ENCODE data around the gene KRT81.
"Not testable (repeated sequence)": the region's sequence is repeated elsewhere in the genome, so short reads cannot be mapped to it uniquely, and the experiment has no call there.

Gene KRT81

DNA sequence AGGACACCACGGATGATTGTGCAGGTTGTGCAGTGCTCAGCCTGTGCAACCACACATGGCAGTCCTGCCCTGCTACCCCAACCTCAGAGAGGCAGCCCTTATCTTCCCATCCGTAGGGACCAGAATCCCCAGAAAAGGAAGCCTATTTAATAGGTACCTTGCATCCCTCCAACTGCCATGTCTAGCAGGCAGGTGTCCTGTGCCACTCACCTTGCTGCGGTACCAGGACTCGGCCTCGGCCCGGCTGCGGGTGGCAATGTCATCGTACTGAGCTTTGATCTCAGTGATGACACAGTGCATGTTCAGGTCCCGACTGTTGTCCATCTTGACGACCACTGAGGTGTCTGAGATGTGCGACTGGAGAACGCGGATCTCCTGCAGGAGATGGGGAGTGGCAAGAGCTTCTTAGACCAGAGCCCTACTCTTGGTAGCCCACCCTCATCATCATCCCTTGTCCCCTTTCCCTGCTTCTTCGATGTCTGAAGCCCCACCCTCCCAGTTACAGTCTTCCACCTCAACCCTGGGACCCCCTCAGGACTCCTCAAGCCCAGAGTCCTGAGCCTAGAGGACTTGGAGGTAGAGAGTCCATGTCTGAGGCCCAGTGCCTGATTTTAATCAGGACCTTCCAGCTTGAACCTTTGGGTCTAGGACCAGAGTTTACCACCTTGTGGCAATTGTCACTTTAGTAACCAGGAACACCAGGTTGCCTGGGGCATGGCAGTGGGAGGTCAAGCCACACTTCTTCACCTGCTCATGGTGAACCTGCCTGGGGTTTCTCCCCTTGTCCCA is 37.7 kb downstream of the KRT81 start:
- DNase-seq (ENCODE audit: low read depth, low spot score), result no peak

DNA sequence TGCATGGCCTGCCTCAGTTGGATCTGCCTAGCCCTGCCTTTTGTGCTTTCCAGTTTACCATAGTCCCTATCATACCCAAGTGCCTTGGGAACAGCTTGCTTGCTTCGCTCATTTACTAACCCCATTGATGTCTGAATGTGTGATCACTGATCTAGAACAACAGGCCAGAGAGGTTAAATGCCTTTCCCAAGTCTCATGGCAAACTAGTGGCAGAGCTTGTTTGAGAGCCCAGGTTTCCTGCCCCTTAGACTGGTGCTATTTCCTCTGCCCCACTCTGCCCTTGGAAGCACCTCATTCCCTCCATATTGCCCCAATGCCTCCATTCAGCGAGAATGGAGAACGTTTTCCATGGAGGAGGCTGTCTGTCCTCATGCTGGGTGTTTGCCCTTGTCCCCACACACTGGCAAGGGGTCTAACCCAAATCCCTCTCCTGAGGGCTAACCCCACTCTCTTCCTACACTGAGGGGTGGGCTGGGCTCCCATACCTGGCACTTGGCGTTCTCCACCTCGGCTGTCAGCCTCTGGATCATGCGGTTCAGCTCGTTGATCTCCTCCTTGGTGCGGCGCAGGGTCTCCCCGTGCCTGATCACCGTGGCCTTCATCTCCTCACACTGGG is 38.5 kb downstream of the KRT81 start:
- no peak for DNase-seq (ENCODE audit: low read depth, low spot score)

DNA sequence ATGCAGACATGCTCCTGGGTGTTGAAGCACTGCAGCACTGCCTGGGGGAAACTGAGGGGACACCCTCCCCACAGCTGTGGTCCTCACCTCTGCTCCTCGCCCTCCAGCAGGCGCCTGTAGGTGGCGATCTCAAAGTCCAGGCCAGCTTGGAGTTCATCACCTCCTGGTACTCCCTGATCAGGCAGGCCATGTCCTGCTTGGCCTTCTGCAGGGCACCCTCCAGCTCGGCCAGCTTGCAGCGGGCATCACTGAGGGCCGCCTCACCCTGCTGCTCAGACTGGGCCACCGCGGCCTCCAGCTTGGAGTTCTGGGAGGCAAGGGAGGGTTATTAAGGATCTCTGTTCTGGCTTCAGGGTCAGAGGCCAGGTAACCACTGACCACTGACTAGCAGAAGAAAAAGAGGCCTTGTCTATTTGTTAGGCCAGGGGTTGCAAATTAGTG is 39.1 kb downstream of the KRT81 start:
- DNase-seq (ENCODE audit: low read depth, low spot score), result not testable (repeated sequence)

DNA sequence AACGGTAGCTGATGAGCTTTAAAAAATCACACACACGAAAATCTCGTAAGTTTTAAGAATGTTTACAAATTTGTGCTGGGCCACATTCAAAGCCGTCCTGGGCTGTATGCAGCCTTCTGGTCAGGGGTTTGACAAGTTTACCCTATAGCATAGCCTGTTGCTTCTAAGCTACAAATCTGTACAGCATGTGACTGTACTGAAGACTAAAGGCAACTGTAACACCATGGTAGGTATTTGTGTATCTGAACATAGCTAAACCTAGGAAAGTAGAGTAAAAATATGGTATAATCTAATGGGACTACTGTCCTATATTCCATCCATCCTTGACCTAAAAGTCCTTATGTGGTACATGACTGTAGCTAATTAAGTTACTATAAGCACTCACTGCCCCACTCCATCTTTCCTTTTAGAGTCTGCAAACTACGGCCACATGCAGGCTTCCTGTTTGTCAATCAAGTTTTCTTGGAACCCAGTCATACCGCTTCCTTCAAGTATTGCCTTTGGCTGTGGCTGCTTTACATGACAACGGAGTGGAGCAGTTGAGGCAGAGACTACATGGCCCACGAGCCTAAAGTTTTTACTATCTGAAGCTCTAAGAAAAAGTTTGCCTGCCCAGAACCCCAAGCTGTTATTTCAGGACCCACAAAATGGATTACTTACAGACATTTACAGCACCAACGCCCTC is 39.8 kb downstream of the KRT81 start:
- DNase-seq (ENCODE audit: low read depth, low spot score), result no peak

DNA sequence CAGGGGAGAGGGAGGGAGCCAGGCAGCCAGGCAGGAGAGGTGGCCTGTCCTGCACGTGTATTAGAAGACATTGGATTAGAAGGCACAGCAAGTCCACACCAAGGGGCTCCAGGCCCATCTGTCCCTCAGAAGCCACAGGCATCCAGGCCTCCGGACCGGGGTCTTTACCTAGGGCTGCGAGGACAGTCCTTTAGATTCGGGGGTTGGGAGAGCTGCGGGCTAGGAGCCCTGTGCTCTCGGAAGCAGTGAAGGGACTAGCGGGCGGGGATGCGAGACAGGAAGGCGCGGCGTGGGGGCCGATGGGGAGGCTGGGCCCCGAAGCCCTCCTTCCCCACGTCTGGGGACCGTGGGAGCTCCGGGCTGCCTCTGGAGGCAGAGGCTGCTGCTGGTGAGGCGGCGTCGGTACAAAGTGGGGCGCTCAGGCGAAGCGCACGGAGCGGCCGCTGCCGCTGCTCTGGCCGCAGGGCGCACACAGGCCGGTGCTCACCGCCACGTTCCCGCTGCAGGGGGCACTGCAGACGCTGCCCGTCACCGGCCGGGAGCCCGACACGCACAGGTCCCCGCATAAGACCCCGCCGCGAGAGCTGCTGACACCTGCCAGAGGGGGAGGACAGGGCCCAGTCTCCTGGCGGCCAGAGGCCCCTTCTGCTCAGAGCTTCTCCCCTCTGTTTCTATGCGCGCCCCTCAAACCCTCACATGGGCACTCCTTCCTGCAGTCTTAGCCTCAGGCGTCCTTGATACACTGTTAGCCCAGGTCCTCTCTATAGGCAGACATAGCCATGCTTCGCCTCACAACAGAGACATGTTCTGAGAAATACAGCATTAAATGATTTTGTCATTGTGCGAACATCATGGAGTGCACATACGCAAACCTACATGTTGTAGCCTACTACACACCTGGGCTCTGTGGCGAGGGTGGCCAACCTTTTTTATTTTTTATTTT is 41.0 kb downstream of the KRT81 start:
- no peak for DNase-seq (ENCODE audit: low read depth, low spot score)

DNA sequence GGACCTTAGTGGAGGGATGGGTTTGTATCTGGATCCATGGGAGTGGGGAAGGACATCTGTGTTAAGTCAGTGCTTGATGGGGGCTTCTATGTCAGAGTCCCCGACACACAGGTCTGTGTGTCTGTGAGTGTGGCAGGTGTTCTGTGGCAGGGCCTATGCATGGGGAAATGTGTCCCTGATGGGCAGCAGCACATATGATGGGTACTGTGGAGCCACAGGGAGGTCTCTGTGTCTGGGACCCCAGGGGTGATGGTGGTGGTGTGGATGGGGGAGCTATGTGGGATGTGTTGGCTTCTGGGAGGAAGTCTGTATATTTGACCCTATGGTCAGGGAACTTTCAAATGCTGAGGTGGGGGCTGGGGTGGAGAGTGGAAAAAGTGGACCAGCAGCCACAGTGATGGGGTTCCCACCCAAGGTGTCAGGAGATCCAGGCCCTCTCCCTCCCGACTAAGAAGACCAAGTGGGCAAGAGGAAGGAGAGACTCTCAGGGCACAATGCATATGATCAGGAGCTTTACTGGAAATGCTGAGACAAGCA is 41.8 kb downstream of the KRT81 start:
- DNase-seq (ENCODE audit: low read depth, low spot score), result no peak

DNA sequence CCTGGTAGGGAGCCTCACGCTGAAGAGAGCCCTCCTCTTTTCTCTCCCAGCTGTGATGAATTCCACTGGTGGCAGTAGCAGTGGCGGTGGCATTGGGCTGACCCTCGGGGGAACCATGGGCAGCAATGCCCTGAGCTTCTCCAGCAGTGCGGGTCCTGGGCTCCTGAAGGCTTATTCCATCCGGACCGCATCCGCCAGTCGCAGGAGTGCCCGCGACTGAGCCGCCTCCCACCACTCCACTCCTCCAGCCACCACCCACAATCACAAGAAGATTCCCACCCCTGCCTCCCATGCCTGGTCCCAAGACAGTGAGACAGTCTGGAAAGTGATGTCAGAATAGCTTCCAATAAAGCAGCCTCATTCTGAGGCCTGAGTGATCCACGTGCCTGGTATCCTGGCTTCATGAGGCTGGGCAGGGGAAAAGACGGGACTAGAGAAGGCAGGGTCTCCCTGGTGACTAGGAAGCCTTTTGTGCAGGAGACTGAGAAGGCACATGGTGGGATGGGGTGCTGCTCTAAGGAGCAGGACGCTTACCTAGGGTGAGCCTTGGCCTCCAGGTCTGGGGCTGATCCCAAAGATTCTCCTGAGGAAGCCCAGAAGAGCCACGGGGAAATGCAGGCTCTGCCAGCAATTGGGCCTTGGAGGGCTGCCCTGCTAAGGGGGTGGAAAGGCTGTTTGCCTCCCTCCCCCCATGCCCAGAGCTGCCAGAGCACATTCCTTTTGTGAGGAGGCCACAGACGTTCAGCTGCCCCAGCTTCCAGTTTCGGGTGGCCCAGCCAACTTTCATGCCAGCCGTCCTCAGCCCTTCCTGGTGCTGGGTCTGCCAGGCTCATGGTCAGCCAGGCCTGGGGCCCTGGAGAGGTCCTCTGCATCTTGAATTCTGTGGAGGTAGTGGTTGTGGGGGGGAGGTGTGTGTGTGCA is 42.5 kb downstream of the KRT81 start:
- no peak for DNase-seq (ENCODE audit: low read depth, low spot score)

DNA sequence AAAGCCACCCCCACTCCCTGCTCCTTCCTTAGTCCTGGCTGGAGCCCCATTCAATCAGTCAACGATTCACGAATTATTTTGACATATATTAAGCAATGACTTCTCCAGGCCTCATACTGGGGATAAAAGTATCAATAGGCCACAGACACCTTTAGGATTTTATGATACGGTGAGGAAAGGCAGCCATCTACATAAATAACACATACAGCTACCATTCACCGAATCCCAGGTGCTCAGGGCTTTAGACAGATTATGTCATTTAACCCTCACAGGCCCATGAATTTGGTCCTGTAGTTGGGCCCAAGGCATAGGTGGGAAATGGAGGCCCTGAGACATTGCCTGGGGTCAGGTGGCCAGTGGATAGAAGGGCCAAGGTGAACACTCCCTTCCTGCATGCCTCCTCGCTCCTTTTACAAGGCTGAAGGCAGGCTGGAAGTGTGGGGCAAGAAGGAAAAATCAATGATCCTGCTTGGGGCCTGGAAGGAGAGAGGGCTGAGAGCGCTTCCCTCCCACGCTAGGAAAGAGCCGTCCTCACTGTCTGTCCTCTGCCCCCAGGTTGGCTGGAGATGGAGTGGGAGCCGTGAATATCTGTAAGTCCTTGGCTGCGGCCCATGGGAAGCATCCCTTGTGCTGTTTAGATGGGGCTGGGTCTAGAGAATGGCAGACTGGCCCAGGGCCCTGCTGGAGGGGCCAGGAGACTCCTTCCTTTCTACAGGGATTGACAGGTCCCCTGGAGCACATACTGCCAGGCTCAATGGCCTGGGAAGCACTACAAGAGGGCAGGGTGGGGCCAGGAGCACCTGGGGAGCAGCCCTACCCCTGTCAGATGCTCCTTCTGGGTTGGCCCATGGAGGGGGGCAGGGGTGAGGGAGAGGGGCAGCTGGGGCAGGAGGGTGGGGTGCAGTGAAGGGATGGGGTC is 43.5 kb downstream of the KRT81 start:
- DNase-seq (ENCODE audit: low read depth, low spot score), result no peak

DNA sequence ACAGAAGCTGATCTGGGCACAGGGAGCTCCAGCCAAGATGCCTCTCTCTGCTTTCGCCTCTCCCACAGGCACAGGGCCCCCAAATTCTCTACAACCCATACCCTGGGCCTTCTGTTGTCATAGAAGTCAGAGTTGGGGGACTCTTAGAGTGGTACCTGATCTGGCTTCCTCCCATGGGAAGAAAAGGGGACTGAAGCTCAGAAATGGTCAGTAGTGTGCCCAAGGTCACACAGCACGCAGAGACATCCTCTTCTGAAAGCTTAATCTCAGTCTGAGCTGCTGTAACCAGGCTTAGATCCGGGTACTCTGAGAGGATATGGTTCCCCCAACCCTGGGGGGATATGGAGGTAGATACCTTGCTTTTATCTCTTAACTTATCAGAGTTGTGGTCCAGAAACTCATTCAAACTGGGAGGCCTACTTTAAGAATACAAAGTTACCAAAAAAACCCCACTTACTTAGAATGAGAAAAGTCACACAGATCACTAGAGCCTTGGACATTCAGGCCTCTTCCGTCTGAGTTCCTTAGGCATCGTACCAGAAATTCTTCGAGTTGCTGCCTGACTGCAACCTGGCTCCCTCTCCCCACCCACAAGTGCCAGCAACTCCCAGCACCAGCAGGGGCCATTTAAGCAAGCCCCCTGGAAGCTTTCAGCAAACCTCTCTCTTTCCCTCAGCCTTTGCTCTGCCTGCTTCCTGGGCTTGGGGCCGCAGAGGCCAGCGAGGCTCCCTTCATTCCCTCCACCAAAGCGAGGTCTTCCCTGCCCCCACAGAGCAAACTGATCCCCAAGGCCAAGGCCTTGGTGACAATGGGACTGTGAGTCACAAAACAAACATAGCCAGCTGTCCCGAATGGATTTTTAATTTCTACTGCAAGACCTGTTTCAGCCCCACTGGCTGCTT is 44.4 kb downstream of the KRT81 start:
- DNase-seq (ENCODE audit: low read depth, low spot score), result no peak

DNA sequence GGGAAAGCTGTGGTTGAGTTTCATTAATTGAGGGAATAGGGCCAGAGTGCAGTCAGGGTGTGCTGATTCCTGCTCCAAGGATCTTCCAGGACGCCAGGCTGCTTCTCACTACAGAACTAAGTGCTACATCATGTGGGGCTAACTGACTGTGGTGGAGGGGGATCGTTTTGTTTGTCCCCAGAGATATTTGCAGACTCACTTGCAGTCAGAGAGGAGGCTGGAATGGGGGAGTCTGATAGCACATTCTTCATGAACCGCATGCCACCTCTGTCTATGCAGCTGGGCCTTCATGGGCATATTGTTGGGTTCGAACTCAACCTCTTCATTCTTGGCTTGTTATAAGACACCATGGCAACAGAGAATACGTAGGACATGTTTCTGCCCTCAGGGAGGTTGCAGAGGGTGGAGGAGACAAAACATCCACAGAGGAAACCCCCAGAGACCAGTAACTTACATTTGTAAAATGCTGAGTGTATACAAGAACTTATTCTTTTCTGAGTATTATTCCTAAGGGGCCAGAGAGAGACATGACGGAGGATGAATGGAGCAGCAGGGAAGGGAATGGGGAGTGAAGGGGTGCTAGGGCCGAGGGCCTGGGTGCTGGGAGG is 45.3 kb downstream of the KRT81 start:
- no peak for DNase-seq (ENCODE audit: low read depth, low spot score)

DNA sequence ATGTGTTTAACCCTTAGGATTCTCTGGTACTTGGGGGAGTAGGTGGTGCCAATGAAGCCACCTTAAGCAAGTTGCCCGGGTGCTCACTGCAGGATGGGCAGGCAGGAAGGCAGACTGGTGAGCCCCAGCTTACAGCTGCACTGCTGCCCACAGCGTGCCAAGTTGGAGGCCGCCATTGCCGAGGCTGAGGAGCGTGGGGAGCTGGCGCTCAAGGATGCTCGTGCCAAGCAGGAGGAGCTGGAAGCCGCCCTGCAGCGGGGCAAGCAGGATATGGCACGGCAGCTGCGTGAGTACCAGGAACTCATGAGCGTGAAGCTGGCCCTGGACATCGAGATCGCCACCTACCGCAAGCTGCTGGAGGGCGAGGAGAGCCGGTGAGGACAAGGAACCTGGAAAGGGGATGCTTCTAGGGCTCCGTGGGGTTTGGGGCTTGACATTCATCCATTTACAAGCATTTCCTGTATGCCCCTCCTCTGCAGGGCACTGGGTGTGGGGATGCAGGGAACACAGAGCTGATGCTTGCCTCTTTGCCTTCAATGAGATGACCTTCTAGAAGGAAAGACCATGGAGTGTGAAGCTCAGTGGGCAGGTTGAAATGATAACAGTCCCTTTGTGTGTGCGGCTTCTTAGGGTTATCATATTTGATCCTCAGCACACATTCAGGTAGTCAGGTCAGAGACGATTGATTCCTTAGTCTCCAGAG is 45.9 kb downstream of the KRT81 start:
- DNase-seq (ENCODE audit: low read depth, low spot score), result no peak

DNA sequence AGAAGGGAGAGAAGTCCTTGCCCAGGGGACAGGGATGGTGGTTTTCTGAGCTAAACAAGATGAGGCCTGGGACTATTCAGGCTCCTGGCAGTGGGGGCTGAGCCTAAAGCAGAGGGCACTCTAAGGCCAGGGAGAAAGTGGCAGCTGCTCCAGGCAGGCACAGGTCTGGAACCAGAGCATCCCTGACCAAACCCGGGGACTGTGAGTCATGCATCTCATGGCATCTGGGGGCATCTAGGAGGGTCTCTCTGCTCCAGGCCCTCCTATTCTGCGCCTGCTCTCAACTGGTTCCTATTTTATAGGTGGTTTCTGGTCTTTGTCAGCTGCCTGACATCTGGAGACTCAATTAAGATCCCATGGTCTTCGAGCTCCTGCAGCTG is 46.7 kb downstream of the KRT81 start:
- no peak for DNase-seq (ENCODE audit: low read depth, low spot score)

DNA sequence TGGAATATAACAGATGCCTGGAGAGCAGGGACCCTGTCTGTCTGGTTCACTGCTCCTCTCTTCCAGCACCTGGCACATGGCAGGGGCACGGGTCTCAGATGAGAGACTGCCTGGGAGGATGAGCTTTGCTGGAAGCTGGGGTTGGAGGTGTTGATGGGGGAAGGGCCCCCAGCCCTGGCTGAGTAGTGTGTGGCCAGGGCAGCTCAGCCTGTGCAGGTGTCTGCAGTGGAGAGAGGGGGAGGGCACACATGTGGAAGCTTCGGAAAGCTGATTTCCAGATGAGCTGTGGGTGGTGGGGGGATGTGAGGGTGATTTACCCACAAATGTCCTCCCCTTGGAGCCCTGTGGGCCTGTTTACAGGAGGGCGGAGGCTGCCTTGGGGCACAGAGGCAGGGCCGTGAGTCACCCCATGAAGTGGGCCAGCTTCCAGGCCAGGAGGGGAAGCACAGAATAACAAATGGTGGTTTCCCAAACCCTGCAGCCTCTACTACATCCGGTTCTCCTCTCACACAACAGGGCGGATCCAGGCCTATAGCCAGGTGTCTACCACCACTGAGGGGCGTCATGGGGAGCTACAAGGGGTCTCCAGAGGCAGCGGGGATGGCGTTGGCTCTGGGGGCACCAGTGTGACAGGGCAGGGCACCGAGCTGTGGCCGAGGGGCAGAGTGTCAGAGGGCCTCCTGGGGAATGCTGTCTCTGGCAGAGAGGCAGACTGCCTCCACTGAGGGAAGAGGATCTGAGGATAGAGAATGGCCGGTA is 47.3 kb downstream of the KRT81 start:
- no peak for DNase-seq (ENCODE audit: low read depth, low spot score)

DNA sequence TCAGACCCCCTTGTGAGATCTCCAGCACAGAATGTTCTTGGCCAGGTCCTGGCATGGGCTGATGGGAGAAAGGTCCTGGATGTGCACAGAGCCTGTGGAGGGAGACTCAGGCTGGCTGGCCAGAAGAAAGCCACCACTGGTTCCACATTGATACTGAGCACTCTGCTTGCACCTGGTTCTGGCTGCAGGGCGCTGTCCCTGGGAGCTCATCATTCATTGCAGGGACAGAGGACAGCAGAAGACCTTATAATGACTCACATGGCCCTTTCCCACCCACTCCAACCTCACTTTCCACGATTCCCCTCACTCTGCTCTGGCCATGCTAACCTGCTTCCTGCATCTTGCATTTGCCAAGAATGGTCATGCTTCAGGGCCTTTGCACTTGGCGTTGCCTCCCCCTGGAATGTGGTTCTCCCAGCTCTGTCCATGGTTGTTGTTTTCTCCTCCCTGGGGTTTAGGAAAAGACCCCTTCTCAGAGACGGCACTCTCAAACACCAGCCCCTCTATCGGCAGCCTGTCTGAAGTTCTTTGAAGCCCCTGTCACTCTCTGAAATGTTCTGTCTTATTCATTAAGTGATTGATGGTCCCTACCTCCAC is 48.0 kb downstream of the KRT81 start:
- DNase-seq (ENCODE audit: low read depth, low spot score), result no peak

DNA sequence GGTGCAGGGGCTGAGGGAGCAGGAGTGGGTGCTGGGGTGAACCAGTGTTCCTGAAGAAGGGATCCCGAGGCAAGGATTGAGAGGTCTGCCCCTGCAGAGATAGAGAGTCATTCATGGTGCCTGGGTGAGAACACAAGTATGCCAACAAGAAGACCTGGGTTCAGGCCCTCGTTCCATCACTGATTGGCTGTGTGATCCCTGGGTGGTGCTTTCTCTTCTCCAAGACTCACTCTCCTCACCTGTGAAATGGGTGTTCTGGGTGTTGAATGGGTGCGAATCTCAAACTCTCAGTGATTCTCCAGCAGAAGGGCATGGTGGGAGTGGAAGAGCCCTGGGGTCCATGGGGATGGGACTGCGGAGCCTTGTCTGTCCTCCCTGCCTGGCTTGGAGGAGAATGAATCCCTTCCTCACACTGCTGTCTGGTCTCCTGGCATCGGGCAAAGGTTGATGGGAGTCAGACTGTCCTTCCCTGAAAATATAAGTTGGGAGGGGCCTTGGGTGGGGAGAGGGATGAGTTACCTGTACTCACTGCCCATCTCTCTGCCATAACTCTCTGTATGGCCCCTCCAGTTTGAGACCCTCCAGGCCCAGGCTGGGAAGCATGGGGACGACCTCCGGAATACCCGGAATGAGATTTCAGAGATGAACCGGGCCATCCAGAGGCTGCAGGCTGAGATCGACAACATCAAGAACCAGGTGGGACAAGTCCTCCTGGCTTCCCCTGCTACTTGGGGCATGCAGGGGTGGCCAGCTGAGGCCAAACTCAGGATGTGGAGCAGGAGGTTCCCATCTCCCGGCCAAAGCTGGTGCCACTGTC is 48.7 kb downstream of the KRT81 start:
- no peak for DNase-seq (ENCODE audit: low read depth, low spot score)
